Renal cortical epithelial cell (primary cell): ENCODE data around the gene MLLT1. TPM values are rescaled to one million over a fixed set of nuclear protein-coding genes. Genes with fewer than 3 reads are reported as not detected.
"Not testable (repeated sequence)": the region's sequence is repeated elsewhere in the genome, so short reads cannot be mapped to it uniquely, and the experiment has no call there.

Source experiments
- DNase-seq: peaks from one replicate; pipeline ENCODE4 v3.0.0-alpha.2; 2011; ENCODE audit warnings: low read depth
- total RNA-seq: library from RNA; depleted of rRNA; stranded (reverse); fragments of >200 nt; gene quantifications from 2 replicates; pipeline ENCODE4 v1.2.3, GENCODE V29; 2014

MLLT1 gene
- 1.7 and 5.4 TPM in 2 replicates for total RNA-seq

DNA sequence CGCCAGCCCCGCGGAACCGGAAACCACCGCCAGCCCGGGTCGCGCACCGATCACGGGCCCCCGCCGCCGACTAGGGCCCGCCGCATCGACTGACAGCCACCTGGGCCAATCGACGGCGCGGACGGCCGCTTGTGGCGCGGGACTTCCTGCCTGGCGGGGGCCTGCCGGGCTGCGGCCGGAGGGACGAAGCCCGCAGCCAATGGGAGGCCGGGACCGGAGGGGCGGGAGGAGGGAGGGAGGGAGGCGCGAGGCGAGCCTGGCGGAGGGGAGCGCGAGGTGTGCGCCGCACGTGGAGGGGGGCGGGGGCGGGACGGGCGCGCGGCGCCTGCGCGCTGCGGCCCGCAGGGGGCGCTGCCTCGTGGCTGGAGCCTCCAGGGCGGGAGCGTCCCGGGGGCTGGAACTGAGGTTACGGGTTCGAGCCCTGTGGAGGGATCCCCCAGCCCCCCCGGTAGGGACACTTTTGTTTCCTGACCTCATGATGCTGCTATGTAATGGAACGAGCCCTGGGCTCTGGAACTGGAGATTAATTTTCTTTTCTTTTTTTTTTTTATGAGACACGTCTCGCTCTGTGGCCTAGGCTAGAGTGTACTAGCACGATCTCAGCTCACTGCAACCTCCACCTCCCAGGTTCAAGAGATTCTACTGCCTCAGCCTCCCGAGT is at the start of gene MLLT1:
Gene MLLT1, minus strand, starts transcription at position 45 of the 661 bp plus-strand sequence. CDS start 191 bp downstream, outside the sequence.
- peak; percentile 78 for DNase-seq

DNA sequence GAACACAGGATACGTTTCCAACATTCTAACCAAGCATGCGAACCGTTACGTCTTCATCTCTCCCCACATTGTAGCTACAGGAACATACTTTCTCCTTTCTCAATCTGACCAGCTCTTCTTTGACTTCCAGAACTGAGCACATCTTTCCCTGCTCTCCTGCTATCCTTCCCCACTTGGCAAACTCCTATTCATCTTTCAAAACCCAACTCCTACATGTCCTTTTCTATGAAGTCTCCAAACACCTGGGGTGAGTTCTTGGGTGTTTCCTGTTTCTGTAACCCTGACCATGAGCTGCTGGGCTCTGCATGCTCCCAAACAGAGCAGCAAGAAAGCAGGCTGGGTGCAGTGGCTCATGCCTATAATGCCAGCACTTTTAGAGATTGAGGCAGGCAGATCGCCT is 47.0 kb upstream of the MLLT1 start:
- no peak for DNase-seq

GRCh38 chr19:6325614-6326013 is 45.8 kb upstream of the MLLT1 start:
- DNase-seq: no peak

DNA sequence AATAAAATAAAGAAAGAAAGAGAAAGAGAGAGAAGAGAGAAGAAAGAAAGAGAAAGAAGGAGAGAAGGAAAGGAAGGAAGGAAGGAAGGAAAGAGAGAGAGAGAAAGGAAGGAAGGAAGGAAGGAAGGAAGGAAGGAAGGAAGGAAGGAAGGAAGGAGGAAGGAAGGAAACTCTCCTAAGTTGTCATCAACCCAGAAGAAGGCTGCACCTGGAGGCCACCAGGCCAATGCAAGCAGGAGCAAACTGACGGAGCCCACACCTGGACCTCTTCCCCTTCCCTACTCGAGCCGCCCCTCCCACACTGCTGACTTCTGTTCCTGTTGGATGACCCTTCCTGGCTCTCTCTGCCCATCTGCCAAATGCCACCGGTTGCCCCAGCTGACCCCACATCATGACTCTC is 45.0 kb upstream of the MLLT1 start:
- DNase-seq: no peak

DNA sequence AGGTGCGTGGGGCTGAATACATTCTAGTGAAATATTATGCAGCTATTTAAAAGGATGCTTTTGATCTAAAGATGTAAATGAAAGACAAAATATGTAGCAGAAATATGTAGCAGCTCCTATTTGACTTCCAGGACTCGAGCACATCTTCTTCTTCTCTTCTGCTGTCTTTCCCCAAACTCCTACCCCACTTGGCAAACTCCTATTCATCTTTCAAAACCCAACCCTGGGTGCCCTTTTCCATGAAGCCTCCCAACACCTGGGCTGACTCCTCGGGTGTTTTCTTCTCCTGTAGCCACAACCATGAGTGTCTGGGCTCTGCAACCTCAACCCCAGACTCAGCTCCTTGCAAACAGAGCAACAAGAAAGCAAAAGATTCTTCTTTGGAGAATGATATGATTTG is 42.5 kb upstream of the MLLT1 start:
- no peak for DNase-seq

DNA sequence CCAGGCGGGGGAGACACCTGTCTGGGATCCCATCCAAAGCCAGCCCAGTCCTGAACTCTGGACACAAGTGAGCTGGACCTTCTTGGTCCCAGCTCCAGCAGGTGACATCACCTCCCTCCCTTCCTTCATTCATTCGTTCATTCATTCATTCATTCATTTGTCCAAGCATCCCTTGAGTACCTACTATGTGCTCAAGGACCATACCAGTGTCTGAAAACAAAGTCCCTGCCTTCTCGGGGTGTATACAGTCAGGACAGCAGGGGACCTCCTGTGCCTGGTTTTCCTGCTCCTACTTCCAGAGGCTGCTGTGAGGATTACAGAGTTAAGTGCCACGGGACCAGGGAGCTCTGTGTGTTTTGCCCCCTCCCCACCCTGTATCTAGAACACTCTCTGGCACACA is 39.6 kb upstream of the MLLT1 start:
- no peak for DNase-seq

DNA sequence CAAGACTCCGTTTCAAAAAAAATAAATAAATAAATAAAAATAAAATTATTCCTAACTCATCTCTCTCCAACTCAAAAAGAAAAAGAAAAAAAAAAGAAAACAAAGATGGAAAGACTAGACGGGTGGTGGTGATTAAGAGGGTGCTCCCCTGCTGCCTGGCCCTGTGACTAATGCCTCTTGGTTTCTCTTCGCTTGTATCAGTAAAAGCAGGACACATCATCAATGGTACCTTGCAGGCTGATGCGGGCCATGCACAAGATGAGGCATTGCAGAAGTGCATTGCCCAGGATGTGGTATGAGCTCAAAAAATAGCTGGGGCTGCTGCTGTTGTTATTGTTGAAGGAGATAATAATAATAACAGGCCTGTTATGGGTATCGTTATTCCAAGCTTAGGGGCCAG is 39.0 kb upstream of the MLLT1 start:
- no peak for DNase-seq

- DNase-seq: not testable (repeated sequence)
Measured at GRCh38 chr19:6315646-6316045, 35.9 kb upstream of the MLLT1 start.

GRCh38 chr19:6313398-6313969 is 33.7 kb upstream of the MLLT1 start:
- DNase-seq: no peak

DNA sequence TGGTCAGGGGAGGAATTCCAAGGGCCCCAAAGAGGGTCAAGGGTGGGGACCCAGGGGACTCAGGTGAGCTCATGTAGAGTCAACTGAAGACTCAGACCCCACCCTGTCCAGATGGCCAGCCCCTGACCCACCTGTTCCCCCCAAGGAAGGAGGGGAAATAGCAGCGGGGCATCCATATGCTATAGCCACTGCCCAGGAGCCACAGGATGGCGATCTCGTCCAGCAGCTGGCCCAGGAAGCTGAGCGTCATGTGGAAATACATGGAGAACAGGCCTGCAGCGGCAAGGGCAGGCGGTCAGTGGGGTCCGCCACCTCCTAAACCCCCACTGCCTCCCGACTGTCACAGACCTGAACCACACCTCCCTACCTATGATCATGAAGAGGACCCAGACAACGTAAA is 32.2 kb upstream of the MLLT1 start:
- no peak for DNase-seq

GRCh38 chr19:6298413-6298812 is 18.6 kb upstream of the MLLT1 start:
- DNase-seq: no peak

GRCh38 chr19:6297202-6297601 is 17.4 kb upstream of the MLLT1 start:
- no peak for DNase-seq

DNA sequence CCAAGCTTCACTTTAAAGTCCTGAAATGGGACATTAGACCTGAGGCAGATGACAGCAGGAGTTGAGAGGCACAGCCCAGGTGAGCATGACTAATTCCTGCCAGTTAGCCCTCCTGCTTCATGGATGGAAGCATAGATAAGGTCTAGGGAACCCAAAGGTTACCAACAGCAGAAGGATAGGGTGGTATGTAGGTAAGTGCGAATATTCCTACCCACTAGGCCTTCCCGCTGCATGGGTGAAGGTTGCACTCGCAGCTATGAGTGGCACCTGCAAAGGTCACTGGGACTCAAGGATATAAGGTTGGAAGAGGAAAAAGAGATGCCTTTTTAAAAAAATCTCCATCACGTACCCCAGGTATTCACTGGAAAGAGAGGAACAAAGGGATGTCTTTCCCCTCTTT is 12.2 kb upstream of the MLLT1 start:
- DNase-seq: no peak

DNA sequence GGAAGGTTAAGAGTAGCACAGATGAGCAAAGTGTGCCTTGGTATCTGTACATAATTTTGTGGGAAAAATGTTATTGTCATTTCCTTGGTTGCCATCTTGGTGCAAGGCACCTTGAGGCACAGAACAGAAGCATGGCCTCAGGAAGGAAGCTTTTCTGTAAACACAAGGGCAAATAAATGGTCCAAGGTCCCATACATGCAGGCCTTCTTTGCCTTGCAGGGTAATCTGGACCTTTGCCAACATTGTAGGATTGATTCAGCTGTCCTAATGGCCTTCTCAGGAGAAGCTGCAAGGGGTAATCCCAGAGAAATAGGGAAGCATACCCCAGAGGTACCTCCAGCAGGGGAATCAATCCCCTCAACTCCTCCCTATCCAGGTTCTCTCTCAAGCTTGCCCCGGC is 9.0 kb upstream of the MLLT1 start:
- DNase-seq: no peak

- no peak for DNase-seq
Measured at GRCh38 chr19:6287269-6287885, 7.6 kb upstream of the MLLT1 start.

DNA sequence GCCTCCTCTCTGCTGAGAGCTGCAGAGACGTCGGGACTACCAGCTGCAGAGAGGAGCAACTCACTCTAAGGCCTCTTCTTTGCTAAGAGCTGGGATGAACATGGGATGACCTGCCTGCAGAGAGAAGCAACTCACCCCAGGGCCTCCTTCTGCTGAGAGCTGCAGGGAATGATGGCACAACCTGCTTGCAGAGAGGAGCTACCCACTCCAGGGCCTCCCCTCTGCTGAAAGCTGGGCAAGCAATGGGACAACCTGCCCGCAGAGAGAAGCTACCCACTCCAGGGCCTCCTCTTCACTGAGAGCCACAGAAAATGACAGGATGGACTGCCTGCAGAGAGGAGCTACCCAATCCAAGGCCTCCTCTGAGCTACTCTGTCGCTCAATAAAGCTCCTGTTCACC is 6.9 kb upstream of the MLLT1 start:
- DNase-seq: no peak

GRCh38 chr19:6282393-6282792 is 2.6 kb upstream of the MLLT1 start:
- not testable (repeated sequence) for DNase-seq

- DNase-seq: no peak
Measured at GRCh38 chr19:6279620-6279930, 200 bp downstream of the MLLT1 start.

GRCh38 chr19:6278740-6279619 is 795 bp downstream of the MLLT1 start:
- DNase-seq: no peak

DNA sequence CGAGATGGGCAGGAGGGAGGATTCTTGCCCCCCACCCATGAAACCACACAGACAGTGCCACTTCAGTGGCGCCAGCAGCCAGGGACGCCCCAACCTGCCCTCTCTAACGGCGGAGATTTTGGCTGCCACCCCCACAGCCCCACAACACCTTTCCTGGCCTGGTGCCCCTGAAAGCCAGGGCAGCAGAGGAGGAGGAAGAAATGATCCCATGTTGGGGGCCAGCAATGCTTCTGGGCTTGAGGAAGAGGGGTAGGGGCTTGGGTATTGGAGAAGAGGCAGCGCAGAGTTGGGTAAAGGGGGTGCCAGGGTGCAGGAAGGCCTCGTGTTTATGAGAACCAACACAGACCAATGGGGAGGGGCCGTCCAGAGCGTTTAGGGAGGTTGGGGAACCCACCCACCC is 1.7 kb downstream of the MLLT1 start:
- DNase-seq: no peak

GRCh38 chr19:6276447-6276846 is 3.3 kb downstream of the MLLT1 start:
- no peak for DNase-seq

- DNase-seq: no peak
Measured at GRCh38 chr19:6275170-6275744, 4.5 kb downstream of the MLLT1 start.
